Esophagus squamous epithelium (tissue), 4 donors: ENCODE measurements around the gene PHYKPL.

Experiments used
- POLR2A ChIP-seq, 4 donors: fragments of 450-650 bp; IDR thresholded peaks; one replicate each; pipeline ENCODE4 v1.6.1; 2017; ENCODE audit warnings: antibody characterized with exemption in 4 of 4, mild to moderate bottlenecking in 4 of 4, moderate library complexity in 3 of 4
- TF ChIP-seq, protein P1 (sequence below), 6 experiments: fragments of 450-650 bp in 4 of 6; fragments of 200-600 bp in 2 of 6; sonication (generic) in 2 of 6; IDR thresholded peaks; one replicate each; pipeline ENCODE4 v1.5.1; 2016 to 2019; ENCODE audit warnings: antibody characterized with exemption in 6 of 6, mild to moderate bottlenecking in 4 of 6, moderate library complexity in 4 of 6

DNA sequence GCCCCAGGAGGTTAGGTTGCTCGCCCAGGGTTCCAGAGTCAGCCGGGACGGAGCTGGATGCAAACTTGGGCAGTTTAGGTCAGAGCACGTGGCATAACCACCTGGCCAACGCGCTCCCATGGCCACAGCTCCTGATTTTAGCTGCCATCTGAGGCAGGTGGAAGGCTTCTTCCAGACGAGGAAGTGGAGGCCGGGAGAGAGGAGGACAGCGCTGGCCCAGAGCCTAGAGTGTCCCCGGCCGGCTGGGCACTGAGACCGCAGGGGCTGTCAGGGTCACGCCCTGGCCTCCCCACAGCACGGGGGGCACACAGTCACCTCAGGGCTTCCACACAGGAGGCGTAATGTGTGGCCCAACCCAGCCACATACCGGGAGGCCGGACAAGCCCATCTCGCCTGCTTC is 16.1 kb upstream of the PHYKPL start:
- TF ChIP-seq, protein P1, sequence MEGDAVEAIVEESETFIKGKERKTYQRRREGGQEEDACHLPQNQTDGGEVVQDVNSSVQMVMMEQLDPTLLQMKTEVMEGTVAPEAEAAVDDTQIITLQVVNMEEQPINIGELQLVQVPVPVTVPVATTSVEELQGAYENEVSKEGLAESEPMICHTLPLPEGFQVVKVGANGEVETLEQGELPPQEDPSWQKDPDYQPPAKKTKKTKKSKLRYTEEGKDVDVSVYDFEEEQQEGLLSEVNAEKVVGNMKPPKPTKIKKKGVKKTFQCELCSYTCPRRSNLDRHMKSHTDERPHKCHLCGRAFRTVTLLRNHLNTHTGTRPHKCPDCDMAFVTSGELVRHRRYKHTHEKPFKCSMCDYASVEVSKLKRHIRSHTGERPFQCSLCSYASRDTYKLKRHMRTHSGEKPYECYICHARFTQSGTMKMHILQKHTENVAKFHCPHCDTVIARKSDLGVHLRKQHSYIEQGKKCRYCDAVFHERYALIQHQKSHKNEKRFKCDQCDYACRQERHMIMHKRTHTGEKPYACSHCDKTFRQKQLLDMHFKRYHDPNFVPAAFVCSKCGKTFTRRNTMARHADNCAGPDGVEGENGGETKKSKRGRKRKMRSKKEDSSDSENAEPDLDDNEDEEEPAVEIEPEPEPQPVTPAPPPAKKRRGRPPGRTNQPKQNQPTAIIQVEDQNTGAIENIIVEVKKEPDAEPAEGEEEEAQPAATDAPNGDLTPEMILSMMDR (IDR thresholded peaks at IDR 0.05) = no peak
- no peak for TF ChIP-seq POLR2A (IDR thresholded peaks at IDR 0.05)
